RWPE2 (cell line): Measurements from ENCODE around the gene MGAT4B.

ENCODE experiments used
- ATAC-seq: fragments of 200-7000 bp; cut with Tn5 transposase; 3 replicates; pipeline ENCODE4 v1.9.1; 2021; ENCODE audit warnings: low read depth
- DNase-seq: peaks from one replicate; pipeline ENCODE4 v3.0.0-alpha.2; 2020; ENCODE audit warnings: low spot score
- H3K27ac ChIP-seq: fragments of 450-650 bp; 2 replicates; pipeline ENCODE4 v1.5.1; 2017; ENCODE audit warnings: mild to moderate bottlenecking; ENCODE audit not compliant: poor library complexity, severe bottlenecking
- H3K27me3 ChIP-seq: fragments of 250-450 bp; sonication (Bioruptor Pico); 2 replicates; pipeline ENCODE4 v1.5.1; 2021; ENCODE audit warnings: mild to moderate bottlenecking, moderate library complexity; ENCODE audit not compliant: insufficient read depth, poor library complexity, severe bottlenecking
- H3K36me3 ChIP-seq: fragments of 250-450 bp; sonication (Bioruptor Pico); 2 replicates; pipeline ENCODE4 v1.5.1; 2020; ENCODE audit warnings: low read depth, mild to moderate bottlenecking, moderate library complexity
- H3K4me1 ChIP-seq: fragments of 250-450 bp; sonication (Bioruptor Pico); 2 replicates; pipeline ENCODE4 v1.5.1; 2021; ENCODE audit warnings: mild to moderate bottlenecking, moderate library complexity; ENCODE audit not compliant: insufficient read depth, poor library complexity, severe bottlenecking
- H3K4me3 ChIP-seq: fragments of 250-450 bp; sonication (Bioruptor Pico); 2 replicates; pipeline ENCODE4 v1.5.1; 2021; ENCODE audit warnings: mild to moderate bottlenecking, moderate library complexity; ENCODE audit not compliant: severe bottlenecking
- H3K9me3 ChIP-seq: fragments of 250-450 bp; sonication (Bioruptor Pico); 2 replicates; pipeline ENCODE4 v1.5.1; 2021; ENCODE audit warnings: mild to moderate bottlenecking, moderate library complexity; ENCODE audit not compliant: severe bottlenecking
- TF ChIP-seq, protein P1 (sequence below): fragments of 450-650 bp; IDR thresholded peaks from one replicate; pipeline ENCODE4 v1.5.1; 2017; ENCODE audit warnings: mild to moderate bottlenecking, moderate library complexity; ENCODE audit not compliant: poor library complexity, severe bottlenecking

MGAT4B gene

DNA sequence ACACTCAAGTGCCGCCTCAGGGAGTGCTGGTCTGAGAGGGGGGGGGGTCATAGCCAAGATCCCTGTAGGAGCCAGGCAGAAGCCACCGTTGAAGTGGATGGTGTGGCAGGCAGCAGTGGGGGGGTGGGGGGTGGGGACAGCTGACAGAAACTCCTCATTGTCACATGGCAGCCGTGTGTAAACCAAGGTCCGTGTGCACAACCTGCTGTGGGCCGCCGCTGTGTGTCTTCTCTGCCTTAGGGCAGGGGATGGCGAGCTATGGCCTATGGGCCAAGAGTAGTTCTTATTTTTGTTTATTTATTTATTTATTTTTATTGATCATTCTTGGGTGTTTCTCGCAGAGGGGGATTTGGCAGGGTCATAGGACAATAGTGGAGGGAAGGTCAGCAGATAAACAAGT, 27.5 kb upstream of the MGAT4B start:
- H3K36me3 ChIP-seq: peaks cover 92% of the 10 kb centered on the region
- H3K27me3 ChIP-seq: no peaks in the 10 kb centered on the region
- H3K4me3 ChIP-seq: no peak overlapping the region
- no peaks in the 10 kb centered on the region for H3K4me1 ChIP-seq
- no peak for ATAC-seq
- TF ChIP-seq, protein P1, sequence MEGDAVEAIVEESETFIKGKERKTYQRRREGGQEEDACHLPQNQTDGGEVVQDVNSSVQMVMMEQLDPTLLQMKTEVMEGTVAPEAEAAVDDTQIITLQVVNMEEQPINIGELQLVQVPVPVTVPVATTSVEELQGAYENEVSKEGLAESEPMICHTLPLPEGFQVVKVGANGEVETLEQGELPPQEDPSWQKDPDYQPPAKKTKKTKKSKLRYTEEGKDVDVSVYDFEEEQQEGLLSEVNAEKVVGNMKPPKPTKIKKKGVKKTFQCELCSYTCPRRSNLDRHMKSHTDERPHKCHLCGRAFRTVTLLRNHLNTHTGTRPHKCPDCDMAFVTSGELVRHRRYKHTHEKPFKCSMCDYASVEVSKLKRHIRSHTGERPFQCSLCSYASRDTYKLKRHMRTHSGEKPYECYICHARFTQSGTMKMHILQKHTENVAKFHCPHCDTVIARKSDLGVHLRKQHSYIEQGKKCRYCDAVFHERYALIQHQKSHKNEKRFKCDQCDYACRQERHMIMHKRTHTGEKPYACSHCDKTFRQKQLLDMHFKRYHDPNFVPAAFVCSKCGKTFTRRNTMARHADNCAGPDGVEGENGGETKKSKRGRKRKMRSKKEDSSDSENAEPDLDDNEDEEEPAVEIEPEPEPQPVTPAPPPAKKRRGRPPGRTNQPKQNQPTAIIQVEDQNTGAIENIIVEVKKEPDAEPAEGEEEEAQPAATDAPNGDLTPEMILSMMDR: no peak
- no peaks in the 10 kb centered on the region for H3K9me3 ChIP-seq
- DNase-seq: no peak
- no peak overlapping the region for H3K27ac ChIP-seq

DNA sequence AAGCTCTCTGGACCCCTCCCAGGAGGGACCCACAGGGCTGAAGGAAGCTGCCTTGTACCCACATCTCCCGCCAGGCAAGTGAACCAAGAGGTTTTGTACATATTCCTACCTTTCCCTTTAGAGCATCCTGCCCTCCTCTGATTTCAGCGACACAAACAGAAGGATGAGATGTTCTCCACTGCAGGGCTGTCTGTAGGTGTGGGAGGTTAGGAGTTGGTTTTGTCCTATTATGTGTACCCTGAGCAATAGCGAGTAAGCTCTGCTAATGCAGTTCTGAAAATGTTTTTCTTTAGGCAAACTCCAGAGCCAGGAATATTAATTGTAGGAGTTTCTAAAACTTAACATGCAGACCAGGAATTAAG, 27.0 kb upstream of the MGAT4B start:
- H3K4me1 ChIP-seq: no peaks in the 10 kb centered on the region
- no peak overlapping the region for H3K4me3 ChIP-seq
- no peak overlapping the region for H3K27ac ChIP-seq
- ATAC-seq (no peak), DNase-seq (no peak)
- no peaks in the 10 kb centered on the region for H3K27me3 ChIP-seq
- peaks cover 92% of the 10 kb centered on the region for H3K36me3 ChIP-seq
- no peaks in the 10 kb centered on the region for H3K9me3 ChIP-seq
- TF ChIP-seq, protein P1: no peak

DNA sequence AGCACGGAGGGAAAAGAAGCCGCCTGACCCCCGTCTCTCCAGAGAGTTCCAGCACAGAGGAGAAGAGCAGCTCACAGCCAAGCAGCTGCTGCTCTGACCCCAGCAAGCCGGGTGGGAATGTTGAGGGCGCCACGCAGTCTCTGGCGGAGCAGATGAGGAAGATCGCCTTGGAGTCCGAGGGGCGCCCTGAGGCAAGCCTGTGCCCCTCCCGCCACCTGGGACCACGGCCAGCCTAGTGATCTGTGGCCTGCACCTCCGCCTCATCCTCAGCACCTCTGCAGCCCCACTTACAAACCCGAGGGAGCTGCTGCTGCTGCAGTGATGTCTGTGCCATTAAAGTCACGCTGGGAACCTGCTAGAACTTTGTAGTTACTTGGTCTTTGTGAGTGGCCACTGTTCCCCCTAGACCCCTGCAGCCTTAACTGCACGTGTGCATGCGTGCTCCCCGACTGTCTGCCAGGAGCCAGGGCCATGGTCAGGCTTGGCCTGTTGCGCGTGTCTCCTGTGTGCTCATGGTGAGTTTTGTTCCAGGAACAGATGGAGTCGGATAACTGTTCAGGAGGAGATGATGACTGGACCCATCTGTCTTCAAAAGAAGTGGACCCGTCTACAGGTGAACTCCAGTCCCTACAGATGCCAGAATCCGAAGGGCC, 26.5 kb upstream of the MGAT4B start:
- no peak overlapping the region for H3K4me3 ChIP-seq
- H3K27me3 ChIP-seq: no peaks in the 10 kb centered on the region
- H3K27ac ChIP-seq: no peak overlapping the region
- DNase-seq (no peak), ATAC-seq (no peak)
- TF ChIP-seq, protein P1: no peak
- no peaks in the 10 kb centered on the region for H3K4me1 ChIP-seq
- H3K9me3 ChIP-seq: no peaks in the 10 kb centered on the region
- peaks cover 92% of the 10 kb centered on the region for H3K36me3 ChIP-seq

DNA sequence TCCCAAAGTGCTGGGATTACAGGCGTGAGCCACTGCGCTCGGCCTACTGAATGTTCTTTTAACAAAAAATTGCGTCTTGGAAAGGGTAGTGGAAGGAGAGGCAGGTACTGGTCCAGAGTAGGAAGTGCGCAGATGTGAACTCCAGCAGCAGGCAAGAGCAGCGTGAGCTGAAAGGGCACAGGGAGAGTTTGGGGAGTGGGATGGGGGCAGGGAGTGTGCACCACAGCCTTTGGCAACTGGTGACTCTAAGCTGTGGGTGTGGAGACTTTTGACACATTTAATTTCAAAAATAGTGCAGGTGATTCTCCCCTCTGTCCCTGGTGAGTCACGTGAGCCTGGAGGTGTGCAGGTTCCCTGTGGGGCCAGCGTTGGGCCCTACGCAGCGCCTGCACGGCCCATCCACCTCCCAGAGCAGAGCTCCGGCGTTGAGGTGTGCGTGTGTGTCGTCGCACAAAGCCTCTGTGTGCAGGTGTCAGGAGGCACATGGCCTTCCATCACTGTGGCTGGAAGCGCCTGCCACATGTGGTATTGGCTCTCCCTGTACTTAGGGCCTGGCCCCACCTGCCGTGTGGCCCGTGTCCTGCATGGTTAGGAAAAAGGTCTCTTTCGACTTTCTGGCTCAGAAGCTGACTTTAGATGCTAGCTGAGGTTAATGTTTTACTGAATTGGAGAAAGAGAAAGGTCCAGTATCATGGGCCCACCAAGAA, 25.5 kb upstream of the MGAT4B start:
- no peak for DNase-seq
- Histone ChIP-seq H3K36me3 (peaks cover 92% of the 10 kb centered on the region), H3K27me3 (no peaks in the 10 kb centered on the region), H3K4me3 (no peak overlapping the region), H3K27ac (no peak overlapping the region), H3K4me1 (no peaks in the 10 kb centered on the region), H3K9me3 (no peaks in the 10 kb centered on the region)
- no peak for ATAC-seq
- TF ChIP-seq, protein P1: no peak

DNA sequence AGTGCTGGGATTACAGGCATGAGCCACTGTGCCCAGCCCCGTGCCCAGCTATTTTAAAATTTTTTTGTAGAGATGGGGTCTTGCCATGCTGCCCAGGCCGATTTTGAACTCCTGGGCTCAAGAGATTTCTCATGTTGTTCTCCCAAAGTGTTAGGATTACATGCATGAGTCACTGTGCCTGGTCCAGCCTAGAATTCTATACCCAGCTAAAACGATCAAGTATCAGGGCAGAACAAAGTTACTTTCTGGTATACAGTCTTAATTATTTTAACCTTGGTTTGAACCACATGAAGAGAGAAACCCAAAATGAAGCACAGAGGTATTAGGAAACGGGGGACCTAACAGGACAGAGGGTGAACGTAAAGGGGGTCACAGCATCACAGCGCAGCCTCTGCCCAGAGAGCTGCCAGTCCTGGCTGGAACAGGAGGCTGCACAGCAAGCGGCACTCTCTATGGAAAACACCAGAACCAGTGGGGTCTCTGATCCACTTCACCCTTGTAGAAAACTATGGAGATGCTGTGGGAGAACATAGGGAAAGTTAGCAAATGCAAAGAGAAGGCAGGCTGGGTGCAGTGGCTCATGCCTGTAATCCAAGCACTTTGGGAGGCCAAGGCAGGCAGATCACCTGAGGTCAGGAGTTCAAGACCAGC, 24.3 kb upstream of the MGAT4B start:
- ATAC-seq (no peak), DNase-seq (no peak)
- Histone ChIP-seq H3K4me3 (no peak overlapping the region), H3K27me3 (no peaks in the 10 kb centered on the region), H3K9me3 (no peaks in the 10 kb centered on the region), H3K4me1 (no peaks in the 10 kb centered on the region), H3K27ac (no peak overlapping the region), H3K36me3 (peaks cover 91% of the 10 kb centered on the region)
- TF ChIP-seq, protein P1: no peak
